ENCODE data around the gene CACNG4. TPM values are rescaled to one million over a fixed set of nuclear protein-coding genes. Genes with fewer than 3 reads are reported as not detected.

CACNG4 gene
- total RNA-seq, 4 donors from 2014 or later, result not detected

- no peak for TF ChIP-seq CTCF (IDR thresholded peaks at IDR 0.05; ENCODE audit: low read depth)
These were observed 110.3 kb downstream of the CACNG4 start for GRCh38 chr17:67074781-67075180.

- TF ChIP-seq CTCF (IDR thresholded peaks at IDR 0.05; ENCODE audit: low read depth), result no peak
These were observed 111.8 kb downstream of the CACNG4 start for GRCh38 chr17:67076290-67076689.

- TF ChIP-seq CTCF (IDR thresholded peaks at IDR 0.05; ENCODE audit: low read depth), result no peak
These were observed 113.8 kb downstream of the CACNG4 start for GRCh38 chr17:67078292-67078691.

- TF ChIP-seq CTCF (IDR thresholded peaks at IDR 0.05; ENCODE audit: low read depth), result no peak
These were observed 115.0 kb downstream of the CACNG4 start for GRCh38 chr17:67079491-67079890.

GRCh38 chr17:67080804-67081203 is 116.3 kb downstream of the CACNG4 start:
- no peak for TF ChIP-seq CTCF (IDR thresholded peaks at IDR 0.05; ENCODE audit: low read depth)

- TF ChIP-seq CTCF (IDR thresholded peaks at IDR 0.05; ENCODE audit: low read depth), result no peak
These were observed 117.6 kb downstream of the CACNG4 start for GRCh38 chr17:67082107-67082506.

Other genes with a start within 250 kb of the CACNG4 start
- not detected for gene CACNG5, start 129.6 kb upstream of the CACNG4 start, total RNA-seq
- not detected for gene CACNG1, start 79.8 kb downstream of the CACNG4 start, total RNA-seq